HG03159 (cell line): ENCODE measurements around the gene CHRM5.

Experiments
- ATAC-seq: cut with Tn5 transposase; IDR thresholded peaks from one replicate; pipeline ENCODE4 v1.9.1; 2021; ENCODE audit warnings: mild to moderate bottlenecking, moderate library complexity; ENCODE audit not compliant: unreplicated experiment

CHRM5 gene

GRCh38 chr15:34084086-34084485, 115.8 kb downstream of the CHRM5 start:
- ATAC-seq, result no peak

- no peak for ATAC-seq
These were observed 117.4 kb downstream of the CHRM5 start for GRCh38 chr15:34085746-34086145.

- ATAC-seq, result no peak
These were observed 131.6 kb downstream of the CHRM5 start for GRCh38 chr15:34099914-34100313.

GRCh38 chr15:34101366-34102174, 133.3 kb downstream of the CHRM5 start, which contains the start of the genes EMC7 and PGBD4:
Gene EMC7 (minus strand): TSS chr15:34101862. CDS start chr15:34101839, 23 bp downstream.
Gene PGBD4 (plus strand): TSS chr15:34102083. CDS start chr15:34102532, 449 bp downstream.
- ATAC-seq, result peak; percentile 98

- ATAC-seq, result peak; percentile 25
These were observed 134.1 kb downstream of the CHRM5 start for GRCh38 chr15:34102175-34102925.

GRCh38 chr15:34106423-34106822, 138.1 kb downstream of the CHRM5 start:
- ATAC-seq, result no peak

GRCh38 chr15:34107315-34107714, 139.0 kb downstream of the CHRM5 start:
- no peak for ATAC-seq

- no peak for ATAC-seq
These were observed 141.7 kb downstream of the CHRM5 start for GRCh38 chr15:34109797-34110663.

GRCh38 chr15:34111488-34111887, 143.2 kb downstream of the CHRM5 start:
- ATAC-seq, result no peak

- no peak for ATAC-seq
These were observed 145.9 kb downstream of the CHRM5 start for GRCh38 chr15:34114215-34114614.

GRCh38 chr15:34114739-34115138, 146.4 kb downstream of the CHRM5 start:
- no peak for ATAC-seq

GRCh38 chr15:34116620-34117019, 148.3 kb downstream of the CHRM5 start:
- ATAC-seq, result no peak
